ENCODE measurements around the gene DGKG. TPM values are rescaled to one million over a fixed set of nuclear protein-coding genes. Genes with fewer than 3 reads are reported as not detected.

The DGKG gene
- total RNA-seq, 1 experiment from 2014 or later = 0.04 TPM

- H3K27ac ChIP-seq (ENCODE audit: low read length) = no peak overlapping the region
- H3K9me2 ChIP-seq (replicated peaks; ENCODE audit: insufficient read depth, low read length) = no peaks in the 10 kb centered on the region
- no peaks in the 10 kb centered on the region for H3K4me1 ChIP-seq (ENCODE audit: low read length)
- H2AFZ ChIP-seq (ENCODE audit: low read length) = no peak overlapping the region
- DNase-seq = no peak
- no peak overlapping the region for H3K4me2 ChIP-seq (ENCODE audit: low read depth, low read length, poor library complexity, severe bottlenecking)
- H4K20me1 ChIP-seq (ENCODE audit: insufficient read depth, low read depth, low read length) = no peaks in the 10 kb centered on the region
- H3K36me3 ChIP-seq (ENCODE audit: insufficient read depth, low read length) = no peaks in the 10 kb centered on the region
- no peak overlapping the region for H3K9ac ChIP-seq (ENCODE audit: low read length)
- no peaks in the 10 kb centered on the region for H3K27me3 ChIP-seq (ENCODE audit: low read length)
- H3K79me2 ChIP-seq (ENCODE audit: low read length) = no peaks in the 10 kb centered on the region
- no peak overlapping the region for H3K4me3 ChIP-seq (ENCODE audit: low read length)
- no peaks in the 10 kb centered on the region for H3K9me3 ChIP-seq (ENCODE audit: low read length)
Measured at GRCh38 chr3:186319945-186320344, 42.1 kb downstream of the DGKG start.

- Histone ChIP-seq H3K9me2 (replicated peaks; ENCODE audit: insufficient read depth, low read length) (no peaks in the 10 kb centered on the region), H3K4me1 (ENCODE audit: low read length) (no peaks in the 10 kb centered on the region), H3K9ac (ENCODE audit: low read length) (no peak overlapping the region), H2AFZ (ENCODE audit: low read length) (no peak overlapping the region), H3K27me3 (ENCODE audit: low read length) (no peaks in the 10 kb centered on the region), H3K4me2 (ENCODE audit: low read depth, low read length, poor library complexity, severe bottlenecking) (no peak overlapping the region), H3K79me2 (ENCODE audit: low read length) (no peaks in the 10 kb centered on the region), H4K20me1 (ENCODE audit: insufficient read depth, low read depth, low read length) (no peaks in the 10 kb centered on the region), H3K27ac (ENCODE audit: low read length) (no peak overlapping the region), H3K36me3 (ENCODE audit: insufficient read depth, low read length) (no peaks in the 10 kb centered on the region), H3K4me3 (ENCODE audit: low read length) (no peak overlapping the region), H3K9me3 (ENCODE audit: low read length) (no peaks in the 10 kb centered on the region)
- no peak for DNase-seq
Measured at GRCh38 chr3:186318135-186318534, 43.9 kb downstream of the DGKG start.

- no peak overlapping the region for H3K9ac ChIP-seq (ENCODE audit: low read length)
- no peaks in the 10 kb centered on the region for H3K27me3 ChIP-seq (ENCODE audit: low read length)
- H3K9me2 ChIP-seq (replicated peaks; ENCODE audit: insufficient read depth, low read length) = no peaks in the 10 kb centered on the region
- no peaks in the 10 kb centered on the region for H3K36me3 ChIP-seq (ENCODE audit: insufficient read depth, low read length)
- H4K20me1 ChIP-seq (ENCODE audit: insufficient read depth, low read depth, low read length) = no peaks in the 10 kb centered on the region
- no peaks in the 10 kb centered on the region for H3K9me3 ChIP-seq (ENCODE audit: low read length)
- no peak for DNase-seq
- no peak overlapping the region for H3K4me3 ChIP-seq (ENCODE audit: low read length)
- H2AFZ ChIP-seq (ENCODE audit: low read length) = no peak overlapping the region
- no peaks in the 10 kb centered on the region for H3K4me1 ChIP-seq (ENCODE audit: low read length)
- no peak overlapping the region for H3K27ac ChIP-seq (ENCODE audit: low read length)
- H3K4me2 ChIP-seq (ENCODE audit: low read depth, low read length, poor library complexity, severe bottlenecking) = no peak overlapping the region
- H3K79me2 ChIP-seq (ENCODE audit: low read length) = no peaks in the 10 kb centered on the region
Measured at GRCh38 chr3:186317478-186317877, 44.6 kb downstream of the DGKG start.

- H3K27ac ChIP-seq (ENCODE audit: low read length) = no peak overlapping the region
Measured at GRCh38 chr3:186316666-186317260, 45.3 kb downstream of the DGKG start.

GRCh38 chr3:186315581-186316354 lies 46.3 kb downstream of the DGKG start:
- no peak overlapping the region for H3K4me3 ChIP-seq (ENCODE audit: low read length)
- H3K4me2 ChIP-seq (ENCODE audit: low read depth, low read length, poor library complexity, severe bottlenecking) = no peak overlapping the region
- no peaks in the 10 kb centered on the region for H3K9me3 ChIP-seq (ENCODE audit: low read length)
- no peaks in the 10 kb centered on the region for H3K9me2 ChIP-seq (replicated peaks; ENCODE audit: insufficient read depth, low read length)
- H3K27me3 ChIP-seq (ENCODE audit: low read length) = no peaks in the 10 kb centered on the region
- H3K4me1 ChIP-seq (ENCODE audit: low read length) = no peaks in the 10 kb centered on the region
- no peak overlapping the region for H2AFZ ChIP-seq (ENCODE audit: low read length)
- H3K36me3 ChIP-seq (ENCODE audit: insufficient read depth, low read length) = no peaks in the 10 kb centered on the region
- H3K79me2 ChIP-seq (ENCODE audit: low read length) = no peaks in the 10 kb centered on the region
- H4K20me1 ChIP-seq (ENCODE audit: insufficient read depth, low read depth, low read length) = no peaks in the 10 kb centered on the region
- no peak overlapping the region for H3K27ac ChIP-seq (ENCODE audit: low read length)
- no peak for DNase-seq
- no peak overlapping the region for H3K9ac ChIP-seq (ENCODE audit: low read length)

More at GRCh38 chr3:186316666-186317260, 45.3 kb downstream of the DGKG start:
- Histone ChIP-seq H3K79me2 (ENCODE audit: low read length) (no peaks in the 10 kb centered on the region), H3K27me3 (ENCODE audit: low read length) (no peaks in the 10 kb centered on the region), H3K36me3 (ENCODE audit: insufficient read depth, low read length) (no peaks in the 10 kb centered on the region), H3K9me3 (ENCODE audit: low read length) (no peaks in the 10 kb centered on the region), H3K9ac (ENCODE audit: low read length) (no peak overlapping the region), H3K9me2 (replicated peaks; ENCODE audit: insufficient read depth, low read length) (no peaks in the 10 kb centered on the region), H3K4me2 (ENCODE audit: low read depth, low read length, poor library complexity, severe bottlenecking) (no peak overlapping the region), H3K4me1 (ENCODE audit: low read length) (no peaks in the 10 kb centered on the region), H3K4me3 (ENCODE audit: low read length) (no peak overlapping the region), H2AFZ (ENCODE audit: low read length) (no peak overlapping the region), H4K20me1 (ENCODE audit: insufficient read depth, low read depth, low read length) (no peaks in the 10 kb centered on the region)
- DNase-seq = no peak

- H3K27ac ChIP-seq (ENCODE audit: low read length) = no peak overlapping the region
- H2AFZ ChIP-seq (ENCODE audit: low read length) = no peak overlapping the region
- H3K9me2 ChIP-seq (replicated peaks; ENCODE audit: insufficient read depth, low read length) = no peaks in the 10 kb centered on the region
- H3K4me2 ChIP-seq (ENCODE audit: low read depth, low read length, poor library complexity, severe bottlenecking) = no peak overlapping the region
- H3K9ac ChIP-seq (ENCODE audit: low read length) = no peak overlapping the region
- no peaks in the 10 kb centered on the region for H3K36me3 ChIP-seq (ENCODE audit: insufficient read depth, low read length)
- H3K4me3 ChIP-seq (ENCODE audit: low read length) = no peak overlapping the region
- DNase-seq = no peak
- no peaks in the 10 kb centered on the region for H3K79me2 ChIP-seq (ENCODE audit: low read length)
- H3K4me1 ChIP-seq (ENCODE audit: low read length) = no peaks in the 10 kb centered on the region
- H3K27me3 ChIP-seq (ENCODE audit: low read length) = no peaks in the 10 kb centered on the region
- H4K20me1 ChIP-seq (ENCODE audit: insufficient read depth, low read depth, low read length) = no peaks in the 10 kb centered on the region
- H3K9me3 ChIP-seq (ENCODE audit: low read length) = no peaks in the 10 kb centered on the region
Measured at GRCh38 chr3:186314896-186315295, 47.1 kb downstream of the DGKG start.

- Histone ChIP-seq H3K4me2 (ENCODE audit: low read depth, low read length, poor library complexity, severe bottlenecking) (no peak overlapping the region), H3K4me3 (ENCODE audit: low read length) (no peak overlapping the region), H3K27ac (ENCODE audit: low read length) (no peak overlapping the region), H2AFZ (ENCODE audit: low read length) (no peak overlapping the region), H3K9me3 (ENCODE audit: low read length) (no peaks in the 10 kb centered on the region), H3K9ac (ENCODE audit: low read length) (no peak overlapping the region), H3K79me2 (ENCODE audit: low read length) (no peaks in the 10 kb centered on the region), H3K27me3 (ENCODE audit: low read length) (no peaks in the 10 kb centered on the region), H3K4me1 (ENCODE audit: low read length) (no peaks in the 10 kb centered on the region), H3K9me2 (replicated peaks; ENCODE audit: insufficient read depth, low read length) (no peaks in the 10 kb centered on the region), H3K36me3 (ENCODE audit: insufficient read depth, low read length) (no peaks in the 10 kb centered on the region), H4K20me1 (ENCODE audit: insufficient read depth, low read depth, low read length) (no peaks in the 10 kb centered on the region)
- DNase-seq = no peak
Measured at GRCh38 chr3:186311441-186311840, 50.6 kb downstream of the DGKG start.

GRCh38 chr3:186308549-186308948 lies 53.5 kb downstream of the DGKG start:
- Histone ChIP-seq H2AFZ (ENCODE audit: low read length) (no peak overlapping the region), H3K4me2 (ENCODE audit: low read depth, low read length, poor library complexity, severe bottlenecking) (no peak overlapping the region), H4K20me1 (ENCODE audit: insufficient read depth, low read depth, low read length) (no peaks in the 10 kb centered on the region), H3K79me2 (ENCODE audit: low read length) (no peaks in the 10 kb centered on the region), H3K4me3 (ENCODE audit: low read length) (no peak overlapping the region), H3K27me3 (ENCODE audit: low read length) (no peaks in the 10 kb centered on the region), H3K9me2 (replicated peaks; ENCODE audit: insufficient read depth, low read length) (no peaks in the 10 kb centered on the region), H3K36me3 (ENCODE audit: insufficient read depth, low read length) (no peaks in the 10 kb centered on the region), H3K9ac (ENCODE audit: low read length) (no peak overlapping the region), H3K9me3 (ENCODE audit: low read length) (no peaks in the 10 kb centered on the region), H3K4me1 (ENCODE audit: low read length) (no peaks in the 10 kb centered on the region), H3K27ac (ENCODE audit: low read length) (no peak overlapping the region)
- DNase-seq = no peak
